B cell (primary cell): ENCODE results near the gene CDO1. TPM values are rescaled to one million over a fixed set of nuclear protein-coding genes. Genes with fewer than 3 reads are reported as not detected.

Experiments
- ATAC-seq: fragments of 200-7000 bp; cut with Tn5 transposase; one replicate; pipeline ENCODE4 v1.10.0; 2021; ENCODE audit warnings: low read depth, mild to moderate bottlenecking, moderate number of reproducible peaks, moderate library complexity
- CTCF ChIA-PET: fragments of 350-600 bp; sonication (Branson Sonifier 250); formaldehyde crosslinking; loops from one replicate; lab custom pipeline; 2021; ENCODE audit warnings: antibody characterized with exemption, inconsistent platforms; lab: Charles Lee
- POLR2A ChIA-PET: fragments of 350-600 bp; sonication (Branson Sonifier 250); formaldehyde crosslinking; loops from one replicate; lab custom pipeline; 2021; ENCODE audit warnings: antibody characterized with exemption; lab: Charles Lee
- DNase-seq: peaks from one replicate; pipeline ENCODE4 v3.0.0; 2013
- H2AFZ ChIP-seq: 2 replicates; pipeline ENCODE4 v1.6.1; 2012; ENCODE audit warnings: mild to moderate bottlenecking, low read depth, low read length; ENCODE audit not compliant: insufficient read depth, poor library complexity, severe bottlenecking
- H3K27ac ChIP-seq, 2 donors: 1 replicate in 1 of 2; 2 replicates in 1 of 2; pipeline ENCODE4 v1.5.1; 2012 to 2013; ENCODE audit warnings: low read length in 2 of 2, mild to moderate bottlenecking in 2 of 2, moderate library complexity in 1 of 2
- H3K27me3 ChIP-seq, 4 experiments: fragments of 200-600 bp in 1 of 4; sonication (generic) in 1 of 4; replicated peaks in 1 of 4; 1 replicate in 2 of 4; 2 replicates in 2 of 4; pipeline versions ENCODE4 v1.6.1 to v1.7.0; 2013 to 2016; ENCODE audit warnings: low read length in 3 of 4, mild to moderate bottlenecking in 2 of 4, mixed read lengths in 1 of 4, moderate library complexity in 1 of 4; ENCODE audit not compliant: insufficient read depth in 4 of 4, control insufficient read depth in 3 of 4; ENCODE audit errors: control extremely low read depth in 1 of 4
- H3K36me3 ChIP-seq, 2 experiments: replicated peaks in 1 of 2; 1 replicate in 1 of 2; 2 replicates in 1 of 2; pipeline versions ENCODE4 v1.6.1 to v1.7.1; 2013; ENCODE audit warnings: low read length in 1 of 2; ENCODE audit not compliant: insufficient read depth in 2 of 2, control insufficient read depth in 1 of 2; ENCODE audit errors: control extremely low read depth in 1 of 2, extremely low read depth in 1 of 2
- H3K4me1 ChIP-seq, 2 donors: fragments of 200-600 bp in 1 of 2; sonication (generic) in 1 of 2; 1 replicate in 1 of 2; 2 replicates in 1 of 2; pipeline versions ENCODE4 v1.5.1 to v1.6.1; 2013 to 2017; ENCODE audit warnings: low read length in 2 of 2; ENCODE audit not compliant: control insufficient read depth in 2 of 2, insufficient read depth in 2 of 2
- H3K4me2 ChIP-seq: replicated peaks from 2 replicates; pipeline ENCODE3; 2012; ENCODE audit warnings: mild to moderate bottlenecking, low read depth, low read length; ENCODE audit not compliant: poor library complexity, severe bottlenecking
- H3K4me3 ChIP-seq, 5 experiments: fragments of 200-600 bp in 1 of 5; sonication (generic) in 1 of 5; 1 replicate in 3 of 5; 2 replicates in 2 of 5; pipeline versions ENCODE4 v1.5.1 to v1.7.0; 2011 to 2016; ENCODE audit warnings: low read length in 4 of 5, mild to moderate bottlenecking in 4 of 5, low read depth in 2 of 5, control low read depth in 1 of 5, moderate library complexity in 1 of 5; ENCODE audit not compliant: insufficient read depth in 1 of 5; ENCODE audit errors: control extremely low read depth in 1 of 5, extremely low read depth in 1 of 5
- H3K79me2 ChIP-seq: fragments of 200-600 bp; sonication (generic); one replicate; pipeline ENCODE4 v1.6.0; 2016; ENCODE audit warnings: low read length; ENCODE audit not compliant: control insufficient read depth, insufficient read depth
- H3K9ac ChIP-seq: fragments of 200-600 bp; sonication (generic); 2 replicates; pipeline ENCODE4 v1.6.1; 2017; ENCODE audit warnings: mild to moderate bottlenecking, low read length, moderate library complexity
- H3K9me3 ChIP-seq, 3 donors: one replicate each; pipeline versions ENCODE4 v1.6.1 to v1.7.1; 2013; ENCODE audit warnings: low read length in 2 of 3; ENCODE audit not compliant: control insufficient read depth in 2 of 3, insufficient read depth in 1 of 3; ENCODE audit errors: control extremely low read depth in 1 of 3
- H4K20me1 ChIP-seq: 2 replicates; pipeline ENCODE4 v1.6.0; 2012; ENCODE audit warnings: mild to moderate bottlenecking, low read length; ENCODE audit not compliant: insufficient read depth, control insufficient read depth, poor library complexity, severe bottlenecking
- H3K27ac Mint-ChIP-seq: one replicate; pipeline ENCODE4 v1.8.0; 2021; ENCODE audit warnings: mixed read lengths
- H3K27me3 Mint-ChIP-seq: one replicate; pipeline ENCODE4 v1.8.0; 2021; ENCODE audit warnings: mixed read lengths
- H3K4me1 Mint-ChIP-seq: one replicate; pipeline ENCODE4 v1.8.0; 2021; ENCODE audit warnings: mixed read lengths
- H3K4me3 Mint-ChIP-seq: one replicate; pipeline ENCODE4 v1.8.0; 2021; ENCODE audit warnings: mixed read lengths
- H3K9me3 Mint-ChIP-seq: one replicate; pipeline ENCODE4 v1.8.0; 2022; ENCODE audit warnings: mixed read lengths; ENCODE audit not compliant: insufficient read depth
- CTCF ChIP-seq: fragments of 200-600 bp; IDR thresholded peaks from one replicate; pipeline ENCODE4 v1.8.0; 2022; ENCODE audit warnings: antibody characterized with exemption, mild to moderate bottlenecking
- EZH2 ChIP-seq: IDR thresholded peaks from 2 replicates; pipeline ENCODE4 v1.6.1; 2012; ENCODE audit warnings: borderline replicate concordance, low read depth, mild to moderate bottlenecking, moderate library complexity, low read length; ENCODE audit not compliant: insufficient read depth, poor library complexity, severe bottlenecking
- WGBS: methylation state at CpG from one replicate; pipeline ENCODE4 v1.1.5; 2013; ENCODE audit warnings: missing lambda C conversion rate; ENCODE audit not compliant: insufficient coverage; 5-methylcytosine and 5-hydroxymethylcytosine counted together
- intact Hi-C: fragments of 100-400 bp; cut with micrococcal nuclease; formaldehyde crosslinking; loops from one replicate; pipeline ENCODE4 v1.10.0; 2022
- polyA plus RNA-seq: library from polyadenylated mRNA; depleted of rRNA; stranded (reverse); fragments of >200 nt; gene quantifications from 2 replicates; pipeline ENCODE4 v1.2.3, GENCODE V29; 2012
- total RNA-seq, 2 donors: library from RNA; stranded (reverse); fragments of 120-200 nt in 1 of 2; gene quantifications; 1 replicate in 1 of 2; 2 replicates in 1 of 2; pipeline versions ENCODE4 v1.2.3 to v1.2.4, GENCODE V29; 2013 to 2022

CDO1 gene
- total and polyA plus RNA-seq, 2 donors (not counting 1 experiment from before 2014, with no cell fraction given): not detected

GRCh38 chr5:115820846-115821245 lies 4.4 kb upstream of the CDO1 start:
- no peak for TF ChIP-seq EZH2
- TF ChIP-seq CTCF: no peak
- Histone ChIP-seq H3K4me1 (peaks cover 11% of the 10 kb centered on the region in 2 donors), H3K27me3 (peaks cover 0 to 24% (median 11%) of the 10 kb centered on the region in 4 experiments), H3K4me2 (no peak overlapping the region), H3K9ac (no peak overlapping the region), H4K20me1 (no peaks in the 10 kb centered on the region), H3K4me3 (no peak overlapping the region), H2AFZ (no peak overlapping the region), H3K79me2 (no peaks in the 10 kb centered on the region), H3K9me3 (peaks cover 0 to 8% (median 0%) of the 10 kb centered on the region in 3 donors), H3K27ac (no peak overlapping the region), H3K36me3 (no peaks in the 10 kb centered on the region)
- DNase-seq (no peak), ATAC-seq (no peak)
- WGBS: no CpG with 5 or more reads among the region's 1 CpG
- H3K4me1 Mint-ChIP-seq: peaks cover 8% of the 10 kb centered on the region
- CTCF ChIA-PET: no interaction called here
- H3K27ac Mint-ChIP-seq: no peak overlapping the region
- intact Hi-C loops: no loop called here
- H3K27me3 Mint-ChIP-seq: peaks cover 51% of the 10 kb centered on the region
- no peak overlapping the region for H3K4me3 Mint-ChIP-seq
- H3K9me3 Mint-ChIP-seq: peaks cover 7% of the 10 kb centered on the region
- POLR2A ChIA-PET: no interaction called here

- no peak overlapping the region for H3K27ac Mint-ChIP-seq
- Histone ChIP-seq H4K20me1 (no peaks in the 10 kb centered on the region), H3K4me2 (no peak overlapping the region), H3K4me1 (peaks cover 19 to 22% of the 10 kb centered on the region in 2 donors), H3K9me3 (peaks cover 0 to 12% (median 0%) of the 10 kb centered on the region in 3 donors), H3K36me3 (no peaks in the 10 kb centered on the region), H2AFZ (no peak overlapping the region), H3K4me3 (no peak overlapping the region), H3K9ac (no peak overlapping the region), H3K27me3 (peaks cover 0 to 44% (median 28%) of the 10 kb centered on the region in 4 experiments), H3K27ac (no peak overlapping the region), H3K79me2 (no peaks in the 10 kb centered on the region)
- CTCF ChIA-PET: interaction anchor here (0.9 to 1.3 kb wide), 2 partner anchors 8 to 9 kb away, joined by 3 to 4 read pairs; no protein-coding TSS in a partner anchor
- H3K9me3 Mint-ChIP-seq: peaks cover under 1% of the 10 kb centered on the region
- H3K27me3 Mint-ChIP-seq: peaks cover 63% of the 10 kb centered on the region
- H3K4me1 Mint-ChIP-seq: peaks cover 18% of the 10 kb centered on the region
- POLR2A ChIA-PET: no interaction called here
- intact Hi-C loops: no loop called here
- DNase-seq (no peak), ATAC-seq (no peak)
- TF ChIP-seq CTCF: no peak
- no peak for TF ChIP-seq EZH2
- WGBS: 96% methylated on average over 18 of the region's 18 CpGs
- H3K4me3 Mint-ChIP-seq: no peak overlapping the region
These were observed 2.4 kb upstream of the CDO1 start for GRCh38 chr5:115818821-115819220.
